ENCODE data around the gene KDM4C. TPM values are rescaled to one million over a fixed set of nuclear protein-coding genes. Genes with fewer than 3 reads are reported as not detected.

KDM4C gene
- total RNA-seq (2016; rRNA removed; fragmentation: Illumina TruSeq; extraction: Trizol): 22.1 and 23.6 TPM in 2 replicates
- total RNA-seq (2016; cell fraction: cytosol; rRNA removed; fragmentation: Illumina TruSeq; extraction: Trizol; ENCODE audit: low read depth): 20.8 and 22.8 TPM in 2 replicates
- total RNA-seq (2016; cell fraction: insoluble cytoplasmic fraction; rRNA removed; fragmentation: Illumina TruSeq; extraction: Trizol): 21.8 and 24.7 TPM in 2 replicates
- total RNA-seq (2016; cell fraction: membrane; rRNA removed; fragmentation: Illumina TruSeq; extraction: Trizol): 10.3 and 11.0 TPM in 2 replicates
- total RNA-seq (2016; cell fraction: nucleus; rRNA removed; fragmentation: Illumina TruSeq; extraction: Trizol): 57.2 and 66.1 TPM in 2 replicates
- polyA plus RNA-seq (2011; rRNA removed): 17.0 and 19.4 TPM in 2 replicates
- 11.7 and 13.8 TPM in 2 replicates for polyA plus RNA-seq (2011; cell fraction: cytosol; rRNA removed)
- 48.5 and 52.1 TPM in 2 replicates for polyA plus RNA-seq (2011; cell fraction: nucleus; rRNA removed)
- polyA plus RNA-seq (2012): 16.3 and 20.3 TPM in 2 replicates
- polyA plus RNA-seq (2016; cell fraction: cytosol; fragmentation: Illumina TruSeq; extraction: Trizol; ENCODE audit: low read depth): 1.3 and 2.9 TPM in 2 replicates
- 17.0 and 17.2 TPM in 2 replicates for polyA plus RNA-seq (2016; cell fraction: insoluble cytoplasmic fraction; fragmentation: Illumina TruSeq; extraction: Trizol; ENCODE audit: low read depth)
- polyA plus RNA-seq (2016; cell fraction: membrane; fragmentation: Illumina TruSeq; extraction: Trizol; ENCODE audit: low read depth): 2.1 and 3.2 TPM in 2 replicates
- 19.2 and 19.7 TPM in 2 replicates for polyA plus RNA-seq (2016; cell fraction: nucleus; fragmentation: Illumina TruSeq; extraction: Trizol; ENCODE audit: insufficient read depth, low read depth)
- polyA minus RNA-seq (2011; rRNA and poly(A)+ RNA removed; ENCODE audit: low replicate concordance): 41.5 and 98.3 TPM in 2 replicates
- 23.4 and 23.7 TPM in 2 replicates for polyA minus RNA-seq (2011; cell fraction: cytosol; rRNA and poly(A)+ RNA removed)
- polyA minus RNA-seq (2011; cell fraction: nucleus; rRNA and poly(A)+ RNA removed): 263 and 268 TPM in 2 replicates
- percentile 81 among the genes with signal in this experiment for Bru-seq, nascent RNA
- BruChase-seq, experiment 1, labeled RNA remaining after a 6-hour chase: percentile 69 among the genes with signal in this experiment
- percentile 72 among the genes with signal in this experiment for BruChase-seq, experiment 2, labeled RNA remaining after a 2-hour chase
- long read RNA-seq, experiment 1, full-length matches to known transcripts: 2 of 6 reads
- long read RNA-seq, experiment 1, partial matches to known transcripts: 1 of 6 reads
- long read RNA-seq, experiment 1, other reads (novel, unspliced or antisense): 3 of 6 reads
- long read RNA-seq, experiment 2, full-length matches to known transcripts: 2 of 14 reads
- long read RNA-seq, experiment 2, partial matches to known transcripts: 1 of 14 reads
- long read RNA-seq, experiment 2, other reads (novel, unspliced or antisense): 11 of 14 reads

- peak within 1 kb of the TSS; percentile 87 to 95 (median 88) for H3K4me3 ChIP-seq (replicated peaks in 1 of 3; ENCODE audit: insufficient read depth in 1 of 3, low read depth in 2 of 3, low read length in 3 of 3)
- H4K20me1 ChIP-seq (ENCODE audit: insufficient read depth, low read length): no peaks in the 10 kb centered on the region
- peak within 1 kb of the TSS; percentile 84 for H3K9ac ChIP-seq (ENCODE audit: insufficient read depth, low read depth, low read length)
- TSS peak; percentile 95 for BruUV-seq (replicated peaks)
- peak within 1 kb of the TSS; percentile 96 for H3K27ac ChIP-seq (ENCODE audit: extremely low read length, insufficient read depth, low read length)
- intact Hi-C loops (cut with micrococcal nuclease; ENCODE audit: unreplicated experiment): loop anchor here (1.0 to 5.0 kb wide), 4 partner anchors 23 to 75 kb away; no protein-coding TSS in a partner anchor
- peak within 1 kb of the TSS; percentile 93 for H3K4me2 ChIP-seq (ENCODE audit: low read depth, low read length)
- peaks cover 36% of the 10 kb centered on the region for H3K79me2 ChIP-seq (ENCODE audit: insufficient read depth, low read length)
- H3K4me1 ChIP-seq (ENCODE audit: insufficient read depth, low read length): peaks cover 32% of the 10 kb centered on the region
- WGBS (ENCODE audit: low lambda C conversion rate): 0% methylated on average over 10 of the region's 80 CpGs
- DNase-seq (ENCODE audit: low spot score) (peak; percentile 90), FAIRE-seq (peak; percentile 56), ATAC-seq (peak; percentile 90)
- no peaks in the 10 kb centered on the region for H3K36me3 ChIP-seq (replicated peaks in 1 of 2; ENCODE audit: control insufficient read depth in 1 of 2, insufficient read depth in 2 of 2, low read length in 2 of 2)
- ChIA-PET CTCF (ENCODE audit: low intra/inter-chr PET ratio, low total read pairs) (no interaction called here), POLR2A (interaction anchor here (0.7 to 5.1 kb wide), 24 partner anchors 14 to 925 kb away, joined by 3 to 130 read pairs (median 5); partner anchors contain the start of genes ERMP1 and UHRF2)
- no peaks in the 10 kb centered on the region; a peak in 1 of 5 replicates for H3K27me3 ChIP-seq (ENCODE audit: control insufficient read depth in 1 of 2, insufficient read depth in 2 of 2, low read length in 2 of 2)
- H2AFZ ChIP-seq (ENCODE audit: low read length): peak within 1 kb of the TSS; percentile 87
- H3K9me3 ChIP-seq (ENCODE audit: low read length): no peaks in the 10 kb centered on the region
- in situ Hi-C loops (cut with HindIII; ENCODE audit: extremely low pct_ligation_motif_present, low pct_unique_long_range_greater_than_20kb): no loop called here
- TF ChIP-seq JARID2 (CRISPR knock-in tag; IDR thresholded peaks at IDR 0.05; ENCODE audit: insufficient replicate concordance): peak; percentile 28
- TF ChIP-seq ZNF652 (CRISPR knock-in tag; IDR thresholded peaks at IDR 0.05; ENCODE audit: borderline replicate concordance, low read depth): no peak
- peak; percentile 97 for TF ChIP-seq HOXA3 (CRISPR knock-in tag; IDR thresholded peaks at IDR 0.05)
- no peak for TF ChIP-seq RFX1 (IDR thresholded peaks at IDR 0.05)
- no peak for TF ChIP-seq ZNF615 (CRISPR knock-in tag; IDR thresholded peaks at IDR 0.05; ENCODE audit: borderline replicate concordance)
- TF ChIP-seq HOXA5 (CRISPR knock-in tag; IDR thresholded peaks at IDR 0.05): peak; percentile 74; the same call in 1 of the 2 replicates
- peak; percentile 85 for TF ChIP-seq ZFP36L1 (CRISPR knock-in tag; IDR thresholded peaks at IDR 0.05)
- no peak for TF ChIP-seq SMARCC2 (IDR thresholded peaks at IDR 0.05)
- no peak for TF ChIP-seq ARNT (IDR thresholded peaks at IDR 0.05)
- TF ChIP-seq, protein P1, sequence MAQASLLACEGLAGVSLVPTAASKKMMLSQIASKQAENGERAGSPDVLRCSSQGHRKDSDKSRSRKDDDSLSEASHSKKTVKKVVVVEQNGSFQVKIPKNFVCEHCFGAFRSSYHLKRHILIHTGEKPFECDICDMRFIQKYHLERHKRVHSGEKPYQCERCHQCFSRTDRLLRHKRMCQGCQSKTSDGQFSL (CRISPR knock-in tag; IDR thresholded peaks at IDR 0.05): no peak; the same call in 1 of the 2 replicates
- no peak; the same call in 1 of the 2 replicates for TF ChIP-seq ZNF383 (CRISPR knock-in tag; IDR thresholded peaks at IDR 0.05; ENCODE audit: borderline replicate concordance)
- TF ChIP-seq, protein P2, sequence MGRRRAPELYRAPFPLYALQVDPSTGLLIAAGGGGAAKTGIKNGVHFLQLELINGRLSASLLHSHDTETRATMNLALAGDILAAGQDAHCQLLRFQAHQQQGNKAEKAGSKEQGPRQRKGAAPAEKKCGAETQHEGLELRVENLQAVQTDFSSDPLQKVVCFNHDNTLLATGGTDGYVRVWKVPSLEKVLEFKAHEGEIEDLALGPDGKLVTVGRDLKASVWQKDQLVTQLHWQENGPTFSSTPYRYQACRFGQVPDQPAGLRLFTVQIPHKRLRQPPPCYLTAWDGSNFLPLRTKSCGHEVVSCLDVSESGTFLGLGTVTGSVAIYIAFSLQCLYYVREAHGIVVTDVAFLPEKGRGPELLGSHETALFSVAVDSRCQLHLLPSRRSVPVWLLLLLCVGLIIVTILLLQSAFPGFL (CRISPR knock-in tag; IDR thresholded peaks at IDR 0.05): no peak
- TF ChIP-seq HNF4A (CRISPR knock-in tag; IDR thresholded peaks at IDR 0.05): no peak; the same call in 1 of the 2 replicates
- TF ChIP-seq ZBTB34 (CRISPR knock-in tag; IDR thresholded peaks at IDR 0.05): 0 out of 2 replicates have a peak, but pooled peaks have one; percentile 27
- TF ChIP-seq NR2F2 (IDR thresholded peaks at IDR 0.05; ENCODE audit: borderline replicate concordance, low read depth): no peak
Observed at GRCh38 chr9:6757456-6758247, at the start of gene KDM4C. Gene KDM4C (plus strand): TSS chr9:6757973. CDS start chr9:6792989, 35,016 bp downstream.
